Mucosa of rectum (tissue), 2 donors: ENCODE data around the gene FGR.

Experiments
- H3K27ac ChIP-seq, 2 donors: one replicate each; pipeline ENCODE4 v1.7.0; 2013; ENCODE audit warnings: inconsistent platforms in 2 of 2, low read depth in 2 of 2, low read length in 2 of 2
- H3K27me3 ChIP-seq, 2 donors: one replicate each; pipeline ENCODE4 v1.7.0; 2013; ENCODE audit warnings: low read length in 2 of 2; ENCODE audit not compliant: control insufficient read depth in 2 of 2, insufficient read depth in 2 of 2
- H3K36me3 ChIP-seq, 2 donors: one replicate each; pipeline ENCODE4 v1.7.0; 2013; ENCODE audit warnings: low read length in 2 of 2; ENCODE audit not compliant: control insufficient read depth in 2 of 2, insufficient read depth in 2 of 2
- H3K4me1 ChIP-seq, 2 donors: one replicate each; pipeline ENCODE4 v1.7.0; 2013; ENCODE audit warnings: low read length in 2 of 2, mild to moderate bottlenecking in 1 of 2; ENCODE audit not compliant: control insufficient read depth in 2 of 2, insufficient read depth in 2 of 2
- H3K4me3 ChIP-seq, 2 donors: one replicate each; pipeline ENCODE4 v1.7.0; 2013; ENCODE audit warnings: low read length in 2 of 2
- H3K9ac ChIP-seq, 2 donors: one replicate each; pipeline ENCODE4 v1.7.0; 2013; ENCODE audit warnings: low read length in 2 of 2, low read depth in 1 of 2, mild to moderate bottlenecking in 1 of 2
- H3K9me3 ChIP-seq, 2 donors: one replicate each; pipeline ENCODE4 v1.7.0; 2013; ENCODE audit warnings: low read length in 2 of 2; ENCODE audit not compliant: control insufficient read depth in 2 of 2
- donor health status: healthy.
- donor health status: Normal muscosa, but diverticular disease.

Gene FGR

DNA sequence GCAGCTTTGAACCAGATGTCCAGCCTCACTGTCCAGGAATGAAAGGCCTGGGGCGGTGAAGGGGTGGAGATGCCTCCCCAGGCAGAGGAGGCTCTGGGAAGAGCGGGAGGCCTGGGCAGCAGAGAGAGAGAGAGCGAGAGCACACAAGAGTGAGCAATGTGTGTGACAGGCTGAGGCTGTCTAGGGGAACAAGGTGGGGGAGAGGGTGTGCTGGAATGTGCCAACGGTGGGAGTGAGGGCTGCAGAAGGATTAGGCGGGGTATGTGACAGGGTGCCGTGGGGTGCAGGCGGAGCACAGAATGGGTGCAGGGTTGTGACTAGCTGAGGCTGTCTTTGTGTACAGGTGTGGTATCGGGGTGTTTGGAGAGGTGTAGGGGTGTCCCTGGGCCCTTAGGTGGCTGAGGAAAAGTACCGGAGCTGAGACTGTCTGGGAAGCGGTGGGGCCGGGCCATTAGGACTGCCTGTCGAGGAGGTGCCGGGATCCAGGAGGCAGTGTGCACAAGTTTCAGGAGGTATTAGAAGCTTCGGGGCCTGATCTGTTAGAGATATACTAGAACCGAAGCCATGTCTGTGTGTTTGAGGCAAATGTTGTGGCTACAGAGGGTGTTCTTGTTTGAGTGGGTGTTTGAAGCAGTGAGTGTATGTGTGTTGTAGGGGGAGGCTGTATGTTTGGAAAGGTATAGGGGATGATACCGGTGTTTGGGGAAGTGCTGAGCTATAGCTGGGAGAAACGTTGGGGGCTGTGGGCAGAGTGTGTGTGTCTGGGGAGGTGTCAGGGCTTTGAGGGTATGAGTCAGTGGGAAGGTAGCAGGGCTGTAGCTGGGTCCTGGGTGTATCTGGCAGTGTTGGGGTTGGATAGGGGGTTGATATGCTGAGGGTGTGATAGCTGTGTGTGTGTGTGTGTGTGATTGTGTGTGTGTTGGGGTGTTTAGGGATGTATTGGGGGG, 40.1 kb downstream of the FGR start:
- no peaks in the 10 kb centered on the region for H3K9me3 ChIP-seq
- H3K4me1 ChIP-seq = peaks cover 32 to 37% of the 10 kb centered on the region in 2 donors
- H3K9ac ChIP-seq = peak overlapping the region in 1 of 2 donors; percentile 3
- H3K4me3 ChIP-seq = no peak overlapping the region
- no peaks in the 10 kb centered on the region for H3K27me3 ChIP-seq
- no peaks in the 10 kb centered on the region for H3K36me3 ChIP-seq
- no peak overlapping the region for H3K27ac ChIP-seq

DNA sequence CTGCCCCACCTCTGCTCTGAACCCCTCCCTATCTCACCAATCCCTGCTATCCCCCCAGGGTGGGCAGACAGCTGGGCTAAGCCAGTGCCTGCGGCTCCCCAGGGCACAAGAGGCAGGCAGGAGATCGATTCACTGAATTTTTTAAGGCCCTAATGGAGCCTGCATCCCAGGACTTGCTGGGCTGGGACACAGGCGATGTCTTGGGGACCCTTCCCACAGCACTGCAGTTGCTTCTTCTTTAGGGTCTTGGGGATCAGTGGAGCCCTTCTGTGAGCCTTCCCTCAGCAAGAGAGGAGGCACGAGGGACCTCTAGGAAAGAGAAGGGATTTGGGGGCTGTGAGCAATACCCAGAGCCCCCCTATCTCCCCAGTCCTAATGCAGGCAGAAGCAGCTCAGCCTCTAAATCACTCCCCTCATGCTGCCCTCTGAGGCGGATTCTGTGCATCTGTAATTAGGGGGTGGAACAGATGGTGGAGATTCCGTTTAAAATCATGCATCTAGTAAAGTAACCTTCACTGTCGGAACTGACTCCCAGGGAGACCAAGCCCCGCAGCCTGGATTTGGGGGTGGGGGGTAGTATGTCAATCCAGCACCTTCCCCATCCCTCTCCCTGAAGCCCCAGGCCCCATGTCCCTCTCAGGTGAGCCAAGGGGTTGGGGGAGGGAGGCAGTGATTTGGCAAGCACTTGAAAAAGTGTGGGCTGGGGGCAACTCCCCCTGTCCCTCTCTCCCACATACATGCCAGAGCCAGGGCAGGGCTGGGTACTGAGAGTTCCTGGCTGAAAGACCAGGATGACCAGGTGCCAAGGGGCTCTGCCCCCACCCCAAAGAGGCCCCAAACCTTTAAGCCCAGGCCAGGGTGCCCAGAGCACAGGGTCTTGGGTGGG, 41.1 kb downstream of the FGR start:
- Histone ChIP-seq H3K27ac (no peak overlapping the region), H3K27me3 (no peaks in the 10 kb centered on the region), H3K9me3 (no peaks in the 10 kb centered on the region), H3K36me3 (peaks cover 3 to 5% of the 10 kb centered on the region in 2 donors), H3K4me1 (peaks cover 24 to 36% of the 10 kb centered on the region in 2 donors), H3K9ac (no peak overlapping the region), H3K4me3 (no peak overlapping the region)

DNA sequence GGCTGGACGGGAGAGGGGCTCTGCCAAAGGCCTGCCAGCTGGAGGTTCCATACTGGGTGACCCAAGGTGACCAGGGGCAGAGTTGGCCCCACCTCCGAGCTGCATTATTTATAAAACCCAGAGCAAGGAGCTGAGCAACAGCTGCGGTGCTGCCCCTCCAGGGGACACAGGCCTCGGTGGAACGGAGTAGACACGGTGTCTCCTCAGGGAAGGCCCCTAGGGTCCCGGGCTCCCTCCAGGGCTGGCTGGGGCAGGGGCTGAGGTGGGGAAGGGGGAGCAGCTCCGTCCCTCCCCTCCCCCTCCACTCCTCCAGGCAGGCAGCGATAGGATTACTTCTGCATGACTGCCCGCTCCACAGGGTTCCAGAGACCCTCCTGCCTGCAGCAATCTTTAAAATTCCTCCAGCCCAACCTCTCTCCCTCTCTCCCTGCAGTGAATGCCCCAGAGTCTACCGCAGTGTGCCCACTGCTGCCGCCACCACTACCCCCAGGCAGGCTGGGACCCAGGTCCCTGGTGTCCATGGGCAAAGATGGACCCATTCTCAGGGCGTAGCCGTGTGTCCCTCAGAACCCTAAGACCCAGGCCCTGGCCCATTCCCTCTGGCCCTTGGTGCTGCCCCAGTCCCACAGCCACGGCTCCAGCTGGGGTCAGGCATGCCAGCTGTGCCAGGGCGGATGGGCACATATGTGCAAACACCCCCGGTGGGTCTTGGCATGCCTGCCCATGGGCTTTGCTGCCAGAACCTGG, 41.9 kb downstream of the FGR start:
- Histone ChIP-seq H3K4me1 (peaks cover 18 to 35% of the 10 kb centered on the region in 2 donors), H3K27ac (no peak overlapping the region), H3K27me3 (no peaks in the 10 kb centered on the region), H3K9me3 (no peaks in the 10 kb centered on the region), H3K9ac (no peak overlapping the region), H3K4me3 (no peak overlapping the region), H3K36me3 (peaks cover 5 to 6% of the 10 kb centered on the region in 2 donors)

DNA sequence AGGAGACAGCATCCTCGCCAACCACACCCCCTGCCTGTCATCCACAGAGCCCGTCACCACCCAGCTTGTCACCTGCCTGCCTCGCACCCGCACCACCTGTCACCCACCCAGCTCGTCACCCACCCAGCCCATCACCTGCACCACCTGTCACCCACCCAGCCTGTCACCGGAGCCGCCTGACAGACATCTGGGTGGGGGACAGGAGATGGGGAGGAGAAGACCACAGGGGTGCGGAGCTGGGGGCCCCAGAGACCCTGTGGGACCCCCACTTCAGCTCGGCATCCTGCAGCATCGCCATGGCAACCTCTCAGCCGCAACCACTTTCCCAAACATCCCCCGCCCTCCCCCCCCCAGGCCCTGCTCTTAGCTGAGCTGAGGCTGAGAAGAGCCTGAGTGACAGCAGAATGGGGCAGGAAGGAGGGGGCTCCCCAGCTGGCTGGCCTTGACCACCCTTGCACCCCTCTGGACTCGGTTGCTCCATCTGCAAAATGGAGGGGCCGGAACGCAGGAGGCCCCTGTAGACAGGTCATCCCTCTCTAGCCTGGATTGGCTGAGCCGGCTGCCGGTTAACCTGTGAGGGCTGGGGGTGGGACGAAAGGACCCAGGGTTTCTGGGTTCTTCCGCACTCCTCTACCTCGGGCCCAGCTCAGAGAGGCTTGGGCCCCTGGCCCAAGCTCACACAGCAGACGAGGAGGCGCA, 42.6 kb downstream of the FGR start:
- H3K4me1 ChIP-seq = peaks cover 15 to 35% of the 10 kb centered on the region in 2 donors
- H3K9me3 ChIP-seq = no peaks in the 10 kb centered on the region
- H3K4me3 ChIP-seq = no peak overlapping the region
- no peak overlapping the region for H3K27ac ChIP-seq
- H3K27me3 ChIP-seq = no peaks in the 10 kb centered on the region
- peaks cover 5 to 6% of the 10 kb centered on the region in 2 donors for H3K36me3 ChIP-seq
- no peak overlapping the region for H3K9ac ChIP-seq

DNA sequence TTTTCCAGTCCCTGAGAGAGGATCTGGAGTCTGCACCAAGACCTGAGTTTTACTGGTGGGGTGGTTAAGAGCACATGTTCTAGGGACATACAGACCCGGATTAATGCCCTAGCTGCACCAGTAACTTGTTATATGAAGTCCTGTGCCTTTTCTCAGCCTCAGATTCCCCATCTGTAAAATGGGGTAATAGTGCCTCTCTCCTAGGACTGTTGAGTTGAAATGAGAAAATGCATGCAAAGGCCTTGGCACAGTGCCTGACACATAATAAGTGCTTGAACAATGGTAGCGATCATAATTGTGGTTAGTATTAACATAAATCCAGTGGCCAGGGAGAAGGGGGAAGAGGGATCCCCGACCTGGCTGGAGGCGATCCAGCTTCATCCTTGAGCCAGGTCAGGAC, 43.4 kb downstream of the FGR start:
- H3K9ac ChIP-seq = peak overlapping the region in 1 of 2 donors; percentile 31
- H3K36me3 ChIP-seq = peaks cover 5 to 6% of the 10 kb centered on the region in 2 donors
- no peaks in the 10 kb centered on the region for H3K9me3 ChIP-seq
- H3K4me3 ChIP-seq = no peak overlapping the region
- H3K27me3 ChIP-seq = no peaks in the 10 kb centered on the region
- H3K27ac ChIP-seq = peak overlapping the region in 1 of 2 donors; percentile 40
- peaks cover 13 to 29% of the 10 kb centered on the region in 2 donors for H3K4me1 ChIP-seq

DNA sequence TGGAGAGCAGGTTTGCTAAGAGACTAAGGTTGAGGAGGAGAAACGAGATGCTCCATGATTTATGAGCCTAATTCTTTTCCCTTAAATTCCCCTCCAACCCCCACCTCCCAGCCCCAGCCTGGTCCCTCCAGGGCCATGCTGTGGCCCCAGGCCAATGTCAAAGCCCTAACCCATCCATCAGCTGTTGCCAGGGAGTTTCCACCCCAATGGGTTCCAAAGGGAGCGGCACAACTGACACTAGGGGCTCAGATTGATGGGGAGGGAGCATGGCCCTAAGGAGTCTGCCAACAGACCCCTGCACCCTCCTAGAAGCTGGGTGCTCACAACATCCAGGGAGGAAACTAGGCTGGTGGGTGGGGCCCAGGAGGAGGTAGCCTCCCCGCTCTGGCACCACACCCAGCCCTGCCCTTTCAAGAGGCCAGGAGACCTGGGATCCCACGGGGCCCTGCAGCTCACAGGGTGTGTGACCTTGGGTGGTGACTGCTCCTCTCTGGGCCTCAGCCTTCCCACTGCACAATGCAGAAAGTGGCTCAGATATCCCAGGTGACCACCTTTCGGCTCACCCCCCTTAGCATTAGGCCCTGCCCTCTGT, 44.0 kb downstream of the FGR start:
- H3K36me3 ChIP-seq = peaks cover 5 to 6% of the 10 kb centered on the region in 2 donors
- H3K4me1 ChIP-seq = peaks cover 13 to 23% of the 10 kb centered on the region in 2 donors
- H3K27ac ChIP-seq = peak overlapping the region in 1 of 2 donors; percentile 40
- H3K27me3 ChIP-seq = no peaks in the 10 kb centered on the region
- peak overlapping the region in 1 of 2 donors; percentile 31 for H3K9ac ChIP-seq
- no peaks in the 10 kb centered on the region for H3K9me3 ChIP-seq
- H3K4me3 ChIP-seq = no peak overlapping the region

DNA sequence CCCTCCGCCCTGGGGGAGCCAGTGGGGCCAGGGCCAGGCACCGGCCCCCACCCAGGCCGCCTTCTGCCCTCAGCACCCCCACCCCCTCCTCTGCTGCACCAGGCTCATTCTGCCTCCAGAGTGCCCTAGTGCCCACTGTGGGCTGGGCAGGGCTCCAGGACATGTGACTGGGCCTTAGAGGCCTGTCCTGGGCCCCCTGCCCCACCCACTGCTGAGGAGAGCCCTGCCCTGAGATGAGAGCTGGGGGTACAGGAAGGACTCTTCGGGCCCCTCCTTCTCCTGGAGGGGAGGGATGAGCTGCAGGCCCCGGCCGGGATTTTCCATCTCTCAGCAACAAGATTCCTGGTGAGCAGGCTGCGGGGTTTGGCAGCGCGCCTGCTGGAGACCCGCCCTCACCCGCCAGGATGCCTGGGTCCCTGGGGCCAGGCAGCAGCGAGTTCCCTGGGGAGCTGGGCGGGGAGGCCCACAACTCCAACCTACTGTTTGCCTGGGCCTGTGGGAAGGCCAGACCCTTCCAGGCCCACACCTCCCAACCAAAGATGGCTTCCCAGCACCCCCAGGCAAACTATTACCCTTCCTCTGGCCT, 45.1 kb downstream of the FGR start:
- no peak overlapping the region for H3K4me3 ChIP-seq
- H3K27ac ChIP-seq = peak overlapping the region in 1 of 2 donors; percentile 16
- peaks cover 5 to 6% of the 10 kb centered on the region in 2 donors for H3K36me3 ChIP-seq
- no peaks in the 10 kb centered on the region for H3K9me3 ChIP-seq
- H3K27me3 ChIP-seq = no peaks in the 10 kb centered on the region
- H3K4me1 ChIP-seq = peaks cover 13 to 23% of the 10 kb centered on the region in 2 donors
- H3K9ac ChIP-seq = no peak overlapping the region

DNA sequence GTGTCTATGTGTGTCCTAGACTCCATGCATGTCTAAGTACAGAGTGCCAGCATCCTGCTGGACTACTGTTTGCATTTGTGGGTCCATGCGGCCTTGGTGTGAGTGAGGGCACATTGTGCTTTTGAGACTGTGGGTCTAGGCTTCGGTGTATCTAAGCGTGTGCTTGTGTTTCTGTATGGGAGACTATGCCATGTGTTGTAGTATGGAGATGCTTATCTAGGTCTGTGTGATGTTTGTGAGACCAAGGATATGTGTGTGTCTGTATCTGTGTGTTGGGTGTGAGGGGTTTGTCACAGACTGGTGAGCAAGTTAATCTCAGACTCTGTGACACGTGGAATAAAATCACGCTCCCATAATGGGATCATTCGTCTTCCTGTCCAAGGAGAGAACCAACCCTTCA, 45.5 kb downstream of the FGR start:
- peaks cover 13 to 20% of the 10 kb centered on the region in 2 donors for H3K4me1 ChIP-seq
- H3K36me3 ChIP-seq = peaks cover 5 to 6% of the 10 kb centered on the region in 2 donors
- no peaks in the 10 kb centered on the region for H3K9me3 ChIP-seq
- H3K4me3 ChIP-seq = no peak overlapping the region
- H3K9ac ChIP-seq = no peak overlapping the region
- no peaks in the 10 kb centered on the region for H3K27me3 ChIP-seq
- H3K27ac ChIP-seq = peak overlapping the region in 1 of 2 donors; percentile 12
